ENCODE measurements around the gene NFKBIE.

GRCh38 chr6:44256775-44257024 is 8.7 kb downstream of the NFKBIE start:
- TF ChIP-seq POLR2AphosphoS5 (IDR thresholded peaks at IDR 0.05) (no peak), CTCF (IDR thresholded peaks at IDR 0.05) (no peak), POLR2A (IDR thresholded peaks at IDR 0.05) (no peak)
